Stomach (tissue), 9 donors: ENCODE data around the gene ART3. TPM values are rescaled to one million over a fixed set of nuclear protein-coding genes. Genes with fewer than 3 reads are reported as not detected.
"Not testable (repeated sequence)": the region's sequence is repeated elsewhere in the genome, so short reads cannot be mapped to it uniquely, and the experiment has no call there.

Source experiments
- DNase-seq, 2 donors: peaks; one replicate each; pipeline versions ENCODE4 v3.0.0 to v3.0.0-alpha.2; 2013 to 2019
- H3K27ac ChIP-seq, 5 donors: fragments of 200-600 bp in 4 of 5; sonication (generic) in 4 of 5; one replicate each; pipeline ENCODE4 v1.5.1; 2013 to 2019; ENCODE audit warnings: mild to moderate bottlenecking in 1 of 5, moderate library complexity in 1 of 5
- H3K27me3 ChIP-seq, 3 donors: fragments of 200-600 bp; sonication (generic); one replicate each; pipeline ENCODE4 v1.5.1; 2017 to 2019; ENCODE audit warnings: mixed run types in 1 of 3
- H3K36me3 ChIP-seq, 4 donors: fragments of 200-600 bp; sonication (generic); 1 replicate in 3 of 4; 2 replicates in 1 of 4; pipeline ENCODE4 v1.5.1; 2016 to 2019
- H3K4me1 ChIP-seq, 4 donors: fragments of 200-600 bp; sonication (generic); one replicate each; pipeline ENCODE4 v1.5.1; 2016 to 2019
- H3K4me3 ChIP-seq, 4 donors: fragments of 200-600 bp; sonication (generic) in 3 of 4; one replicate each; pipeline ENCODE4 v1.5.1; 2016 to 2019; ENCODE audit warnings: mild to moderate bottlenecking in 1 of 4
- H3K9me3 ChIP-seq, 4 donors: fragments of 200-600 bp; sonication (generic); one replicate each; pipeline ENCODE4 v1.5.1; 2016 to 2019
- EP300 ChIP-seq: sonication (generic); formaldehyde crosslinking; IDR thresholded peaks from one replicate; pipeline ENCODE4 v1.6.1; 2017; ENCODE audit warnings: antibody characterized with exemption
- POLR2A ChIP-seq, 4 donors: fragments of 450-650 bp; IDR thresholded peaks; one replicate each; pipeline ENCODE4 v1.6.1; 2016; ENCODE audit warnings: antibody characterized with exemption in 4 of 4, control low read depth in 2 of 4, mild to moderate bottlenecking in 1 of 4, moderate library complexity in 1 of 4
- POLR2AphosphoS5 ChIP-seq, 3 donors: sonication (generic); formaldehyde crosslinking; IDR thresholded peaks; one replicate each; pipeline ENCODE4 v1.6.1; 2016; ENCODE audit warnings: antibody characterized with exemption in 3 of 3
- whole genome bisulfite sequencing, 5 donors: extraction: QIAGEN DNeasy Blood & Tissue Kit in 3 of 5; methylation state at CpG; one replicate each; pipeline versions ENCODE4 v1.1.5 to v1.1.7; 2013 to 2018; 5-methylcytosine and 5-hydroxymethylcytosine counted together
- intact Hi-C: fragments of 100-400 bp; cut with DNase I; formaldehyde crosslinking; loops from one replicate; pipeline ENCODE4 v1.15.1; 2023; ENCODE audit warnings: low total_unique reads
- polyA plus RNA-seq, 3 donors: library from polyadenylated mRNA; stranded (reverse); fragments of 200-250 nt; gene quantifications; one replicate each; pipeline ENCODE4 v1.2.3, GENCODE V29; 2013
- total RNA-seq, 5 donors: library from RNA; depleted of rRNA; stranded (reverse); fragments of >200 nt; gene quantifications; one replicate each; pipeline versions ENCODE4 v1.1.0 to v1.2.3, GENCODE V29; 2014 to 2016
- TF ChIP-seq, protein P1 (sequence below), 7 experiments: fragments of 450-650 bp in 4 of 7; fragments of 200-600 bp in 3 of 7; sonication (generic) in 3 of 7; IDR thresholded peaks; one replicate each; pipeline ENCODE4 v1.5.1; 2016 to 2019; ENCODE audit warnings: antibody characterized with exemption in 7 of 7, control low read depth in 2 of 7, mild to moderate bottlenecking in 1 of 7
- donor health status: healthy with polysubstance abuse.
- donor health status: Bipolar disorder and iron deficiency.
- donor health status: healthy.

The ART3 gene
- total and polyA plus RNA-seq, 8 donors, result 0.45 to 26.3 (median 0.55) TPM; not detected in 3

DNA sequence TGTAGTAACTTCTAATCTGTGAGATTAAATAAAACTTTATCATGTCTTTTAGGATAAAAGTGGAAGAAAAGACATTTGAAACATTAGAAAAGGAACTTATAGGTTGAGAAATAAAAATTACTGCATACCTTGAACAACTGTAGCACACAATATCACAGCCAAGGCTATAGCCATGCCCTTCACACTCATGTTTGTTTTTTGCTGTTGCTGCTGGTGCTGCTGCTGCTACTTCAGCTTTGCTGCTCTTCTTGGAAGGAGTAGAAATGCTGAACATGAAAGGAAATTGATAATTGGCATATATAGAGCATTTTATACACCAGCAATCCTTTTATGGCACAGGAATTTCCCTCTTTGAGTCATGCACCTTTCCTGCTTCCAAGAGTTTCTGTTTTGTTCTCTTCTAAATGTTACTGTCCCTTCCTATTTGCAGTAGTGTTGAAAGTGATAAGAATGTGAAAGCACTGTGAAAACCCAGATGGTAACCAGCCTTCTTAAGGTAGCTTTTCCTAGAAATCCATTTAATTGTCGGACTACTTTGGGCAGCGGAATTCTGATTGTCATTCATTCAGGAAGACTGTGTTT lies 38.6 kb upstream of the ART3 start, which contains the start of gene CXCL11:
Gene CXCL11, minus strand, starts transcription at position 272 of the 582 bp plus-strand sequence. Its CDS starts 83 bp downstream, at position 189.
- WGBS, 5 donors, result 47 to 68% (median 52%) methylated on average over 2 of the region's 2 CpGs
- Histone ChIP-seq H3K4me1 (peaks cover 0 to 12% (median 0%) of the 10 kb centered on the region in 4 donors), H3K27ac (no peak within 1 kb of the TSS), H3K36me3 (no peaks in the 10 kb centered on the region), H3K9me3 (no peaks in the 10 kb centered on the region), H3K27me3 (no peaks in the 10 kb centered on the region), H3K4me3 (no peak within 1 kb of the TSS)
- TF ChIP-seq POLR2A (IDR thresholded peaks at IDR 0.05), result no peak
- TF ChIP-seq, protein P1, sequence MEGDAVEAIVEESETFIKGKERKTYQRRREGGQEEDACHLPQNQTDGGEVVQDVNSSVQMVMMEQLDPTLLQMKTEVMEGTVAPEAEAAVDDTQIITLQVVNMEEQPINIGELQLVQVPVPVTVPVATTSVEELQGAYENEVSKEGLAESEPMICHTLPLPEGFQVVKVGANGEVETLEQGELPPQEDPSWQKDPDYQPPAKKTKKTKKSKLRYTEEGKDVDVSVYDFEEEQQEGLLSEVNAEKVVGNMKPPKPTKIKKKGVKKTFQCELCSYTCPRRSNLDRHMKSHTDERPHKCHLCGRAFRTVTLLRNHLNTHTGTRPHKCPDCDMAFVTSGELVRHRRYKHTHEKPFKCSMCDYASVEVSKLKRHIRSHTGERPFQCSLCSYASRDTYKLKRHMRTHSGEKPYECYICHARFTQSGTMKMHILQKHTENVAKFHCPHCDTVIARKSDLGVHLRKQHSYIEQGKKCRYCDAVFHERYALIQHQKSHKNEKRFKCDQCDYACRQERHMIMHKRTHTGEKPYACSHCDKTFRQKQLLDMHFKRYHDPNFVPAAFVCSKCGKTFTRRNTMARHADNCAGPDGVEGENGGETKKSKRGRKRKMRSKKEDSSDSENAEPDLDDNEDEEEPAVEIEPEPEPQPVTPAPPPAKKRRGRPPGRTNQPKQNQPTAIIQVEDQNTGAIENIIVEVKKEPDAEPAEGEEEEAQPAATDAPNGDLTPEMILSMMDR (IDR thresholded peaks at IDR 0.05), result no peak
- TF ChIP-seq POLR2AphosphoS5 (IDR thresholded peaks at IDR 0.05), result no peak
- TF ChIP-seq EP300, result no peak
- intact Hi-C loops, result no loop called here
- DNase-seq, result no peak

DNA sequence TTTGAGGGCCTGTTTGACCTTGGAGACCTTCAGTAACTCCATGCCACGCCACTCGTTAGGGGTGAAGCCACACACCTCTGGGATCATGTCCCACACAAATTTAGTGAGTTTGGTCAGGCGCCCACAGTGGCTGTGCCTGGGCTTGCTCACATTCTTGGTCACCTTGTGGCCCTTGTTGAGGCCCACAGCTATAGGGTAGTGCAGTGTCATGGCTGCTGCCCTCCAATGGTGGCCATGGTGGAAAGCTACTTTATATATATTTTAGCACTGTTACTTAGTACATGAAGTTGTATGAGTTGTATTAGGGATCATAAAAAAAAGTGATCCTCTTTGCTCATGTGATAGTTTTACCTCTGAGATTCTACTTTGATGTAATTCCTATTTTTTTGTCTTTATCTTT lies 37.7 kb upstream of the ART3 start:
- TF ChIP-seq POLR2A (IDR thresholded peaks at IDR 0.05) (no peak), EP300 (no peak), POLR2AphosphoS5 (IDR thresholded peaks at IDR 0.05) (no peak)
- TF ChIP-seq, protein P1 (IDR thresholded peaks at IDR 0.05), result no peak
- Histone ChIP-seq H3K4me3 (no peak overlapping the region), H3K27ac (no peak overlapping the region), H3K4me1 (peaks cover 0 to 12% (median 0%) of the 10 kb centered on the region in 4 donors), H3K9me3 (no peaks in the 10 kb centered on the region), H3K27me3 (no peaks in the 10 kb centered on the region), H3K36me3 (no peaks in the 10 kb centered on the region)
- WGBS, 5 donors, result 86 to 95% (median 91%) methylated on average over 3 of the region's 3 CpGs
- DNase-seq, result no peak
- intact Hi-C loops, result no loop called here

DNA sequence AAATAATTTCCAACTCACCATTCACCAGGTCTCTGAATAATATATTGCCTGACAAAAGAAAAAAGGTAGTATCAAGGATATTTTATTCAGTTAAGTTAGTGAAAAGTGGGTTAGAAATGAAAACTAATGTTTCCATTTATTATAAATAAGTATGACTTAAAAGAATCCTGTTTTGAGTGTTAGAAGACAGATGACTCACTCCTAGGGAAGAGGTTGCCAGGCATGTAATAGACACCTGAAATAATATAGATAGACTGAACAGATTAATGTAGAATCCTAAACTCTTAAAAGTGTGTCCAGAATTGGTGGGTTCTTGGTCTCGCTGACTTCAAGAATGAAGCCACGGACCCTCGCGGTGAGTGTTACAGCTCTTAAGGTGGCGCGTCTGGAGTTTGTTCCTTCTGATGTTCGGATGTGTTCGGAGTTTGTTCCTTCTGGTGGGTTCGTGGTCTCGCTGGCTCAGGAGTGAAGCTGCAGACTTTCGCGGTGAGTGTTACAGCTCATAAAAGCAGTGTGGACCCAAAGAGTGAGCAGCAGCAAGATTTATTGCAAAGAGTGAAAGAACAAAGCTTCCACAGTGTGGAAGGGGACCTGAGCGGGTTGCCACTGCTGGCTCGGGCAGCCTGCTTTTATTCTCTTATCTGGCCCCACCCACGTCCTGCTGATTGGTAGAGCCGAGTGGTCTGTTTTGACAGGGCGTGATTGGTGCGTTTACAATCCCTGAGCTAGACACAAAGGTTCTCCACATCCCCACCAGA lies 32.1 kb upstream of the ART3 start:
- intact Hi-C loops, H3K36me3 ChIP-seq, H3K4me1 ChIP-seq, H3K4me3 ChIP-seq, DNase-seq, H3K9me3 ChIP-seq, H3K27ac ChIP-seq, H3K27me3 ChIP-seq: not testable (repeated sequence)
- 71 to 88% (median 76%) methylated on average over 8 to 18 of the region's 18 CpGs for WGBS, 5 donors

DNA sequence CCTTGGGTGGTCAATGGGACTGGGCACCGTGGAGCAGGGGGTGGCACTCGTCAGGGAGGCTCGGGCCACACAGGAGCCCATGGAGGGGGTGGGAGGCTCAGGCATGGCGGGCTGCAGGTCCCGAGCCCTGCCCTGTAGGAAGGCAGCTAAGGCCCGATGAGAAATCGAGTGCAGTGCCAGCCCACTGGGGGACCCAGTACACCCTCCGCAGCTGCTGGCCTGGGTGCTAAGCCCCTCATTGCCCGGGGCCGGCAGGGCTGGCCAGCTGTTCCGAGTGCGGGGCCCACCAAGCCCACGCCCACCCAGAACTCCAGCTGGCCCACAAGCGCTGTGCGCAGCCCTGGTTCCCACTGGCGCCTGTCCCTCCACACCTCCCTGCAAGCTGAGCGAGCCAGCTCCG lies 31.2 kb upstream of the ART3 start:
- H3K4me3 ChIP-seq, DNase-seq, H3K9me3 ChIP-seq, H3K27me3 ChIP-seq, H3K4me1 ChIP-seq, H3K27ac ChIP-seq, H3K36me3 ChIP-seq, intact Hi-C loops: not testable (repeated sequence)
- WGBS, 5 donors, result 93 to 98% (median 97%) methylated on average over 11 to 18 of the region's 18 CpGs

DNA sequence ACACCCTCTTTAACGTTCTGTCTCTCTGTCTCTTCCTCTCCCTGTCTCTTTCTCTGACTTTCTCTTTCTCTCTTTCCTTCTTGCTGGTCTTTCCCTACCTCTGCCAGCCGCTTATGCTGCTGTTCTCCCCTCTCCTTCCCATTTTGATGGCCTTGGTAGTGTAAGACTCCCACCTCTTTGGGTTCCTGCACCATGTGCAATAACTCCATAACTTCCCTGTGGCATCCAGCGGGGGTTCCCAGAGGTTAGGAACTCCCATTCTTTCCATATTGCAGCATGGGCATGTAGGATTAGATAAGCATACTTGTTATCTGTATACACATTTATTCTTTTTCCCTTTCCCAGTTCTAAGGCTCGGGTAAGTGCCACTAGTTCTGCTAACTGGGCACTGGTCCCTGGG lies 29.8 kb upstream of the ART3 start:
- H3K4me3 ChIP-seq, H3K27ac ChIP-seq, H3K36me3 ChIP-seq, H3K27me3 ChIP-seq, H3K9me3 ChIP-seq, intact Hi-C loops, H3K4me1 ChIP-seq, DNase-seq: not testable (repeated sequence)
- 59 to 78% (median 67%) methylated on average over 4 of the region's 4 CpGs for WGBS, 5 donors

DNA sequence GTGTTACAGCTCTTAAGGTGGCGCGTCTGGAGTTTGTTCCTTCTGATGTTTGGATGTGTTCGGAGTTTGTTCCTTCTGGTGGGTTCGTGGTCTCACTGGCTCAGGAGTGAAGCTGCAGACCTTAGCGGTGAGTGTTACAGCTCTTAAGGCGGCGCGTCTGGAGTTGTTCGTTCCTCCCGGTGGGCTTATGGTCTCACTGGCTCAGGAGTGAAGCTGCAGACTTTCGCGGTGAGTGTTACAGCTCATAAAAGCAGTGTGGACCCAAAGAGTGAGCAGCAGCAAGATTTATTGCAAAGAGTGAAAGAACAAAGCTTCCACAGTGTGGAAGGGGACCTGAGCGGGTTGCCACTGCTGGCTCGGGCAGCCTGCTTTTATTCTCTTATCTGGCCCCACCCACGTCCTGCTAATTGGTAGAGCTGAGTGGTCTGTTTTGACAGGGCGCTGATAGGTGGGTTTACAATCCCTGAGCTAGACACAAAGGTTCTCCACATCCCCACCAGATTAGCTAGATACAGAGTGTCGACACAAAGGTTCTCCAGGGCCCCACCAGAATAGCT lies 24.6 kb upstream of the ART3 start:
- H3K27ac ChIP-seq, H3K4me3 ChIP-seq, DNase-seq, H3K9me3 ChIP-seq, H3K27me3 ChIP-seq, intact Hi-C loops, H3K4me1 ChIP-seq, H3K36me3 ChIP-seq: not testable (repeated sequence)
- WGBS, 5 donors, result 80 to 90% (median 83%) methylated on average over 14 to 17 of the region's 17 CpGs

DNA sequence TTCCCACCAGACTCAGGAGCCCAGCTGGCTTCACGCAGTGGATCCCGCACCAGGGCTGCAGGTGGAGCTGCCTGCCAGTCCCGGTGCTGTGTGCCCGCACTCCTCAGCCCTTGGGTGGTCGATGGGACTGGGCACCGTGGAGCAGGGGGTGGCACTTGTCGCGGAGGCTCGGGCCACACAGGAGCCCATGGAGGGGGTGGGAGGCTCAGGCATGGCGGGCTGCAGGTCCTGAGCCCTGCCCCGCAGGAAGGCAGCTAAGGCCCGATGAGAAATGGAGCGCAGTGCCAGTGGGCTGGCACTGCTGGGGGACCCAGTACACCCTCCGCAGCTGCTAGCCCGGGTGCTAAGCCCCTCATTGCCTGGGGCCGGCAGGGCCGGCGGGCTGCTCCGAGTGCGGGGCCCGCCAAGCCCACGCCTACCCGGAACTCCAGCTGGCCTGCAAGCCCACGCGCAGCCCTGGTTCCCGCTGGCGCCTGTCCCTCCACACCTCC lies 23.9 kb upstream of the ART3 start:
- H3K27me3 ChIP-seq, H3K4me3 ChIP-seq, H3K4me1 ChIP-seq, DNase-seq, H3K27ac ChIP-seq, intact Hi-C loops, H3K36me3 ChIP-seq, H3K9me3 ChIP-seq: not testable (repeated sequence)
- WGBS, 5 donors, result 89 to 98% (median 94%) methylated on average over 15 to 27 of the region's 27 CpGs
